BE2C (cell line): ENCODE data around the gene HLF.

Source experiments
- DNase-seq: peaks from one replicate; pipeline ENCODE4 v3.0.0-alpha.2; 2020
- H3K27me3 ChIP-seq: fragments of 250-450 bp; sonication (Bioruptor Pico); 2 replicates; pipeline ENCODE4 v1.5.1; 2020; ENCODE audit warnings: mild to moderate bottlenecking
- H3K36me3 ChIP-seq: fragments of 250-450 bp; sonication (Bioruptor Pico); 2 replicates; pipeline ENCODE4 v1.5.1; 2020; ENCODE audit warnings: mild to moderate bottlenecking
- H3K4me1 ChIP-seq: fragments of 250-450 bp; sonication (Bioruptor Pico); 2 replicates; pipeline ENCODE4 v1.5.1; 2020
- H3K4me3 ChIP-seq: 2 replicates; pipeline ENCODE4 v1.5.1; 2011; ENCODE audit warnings: low read depth, low read length
- H3K9me3 ChIP-seq: fragments of 250-450 bp; sonication (Bioruptor Pico); 2 replicates; pipeline ENCODE4 v1.5.1; 2020
- TF ChIP-seq, protein P1 (sequence below): IDR thresholded peaks from 2 replicates; pipeline ENCODE4 v1.5.1; 2012; ENCODE audit warnings: mild to moderate bottlenecking, low read depth, low read length

The HLF gene

DNA sequence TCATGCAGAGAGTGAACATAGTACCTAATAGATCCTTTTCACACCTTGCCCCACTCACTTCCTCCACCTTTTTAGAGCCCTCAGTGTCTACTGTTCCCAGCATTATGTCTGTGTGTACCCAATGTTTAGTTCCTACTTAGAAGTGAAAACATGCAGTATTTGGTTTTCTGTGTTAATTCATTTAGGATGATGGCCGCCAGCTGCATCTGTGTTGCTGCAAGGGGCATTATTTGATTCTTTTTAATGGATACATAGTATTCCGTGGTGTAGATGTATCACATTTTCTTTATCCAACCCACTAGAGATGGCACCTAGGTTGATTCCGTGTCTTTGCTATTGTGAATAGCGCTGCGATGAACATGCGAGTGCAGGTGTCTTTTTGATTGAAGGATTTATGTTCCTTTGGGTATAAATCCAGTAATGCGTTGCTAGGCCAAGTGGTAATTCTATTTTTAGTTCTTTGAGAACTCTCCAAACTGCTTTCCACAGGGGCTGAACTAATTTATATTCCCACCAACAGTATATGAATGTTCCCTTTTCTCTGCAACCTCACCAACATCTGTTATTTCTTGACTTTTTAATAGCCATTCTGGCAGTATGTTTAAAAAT, 47.1 kb downstream of the HLF start:
- no peaks in the 10 kb centered on the region for H3K36me3 ChIP-seq
- H3K4me1 ChIP-seq: no peaks in the 10 kb centered on the region
- DNase-seq: no peak
- H3K4me3 ChIP-seq: no peak overlapping the region
- no peaks in the 10 kb centered on the region for H3K27me3 ChIP-seq
- no peaks in the 10 kb centered on the region for H3K9me3 ChIP-seq
- TF ChIP-seq, protein P1, sequence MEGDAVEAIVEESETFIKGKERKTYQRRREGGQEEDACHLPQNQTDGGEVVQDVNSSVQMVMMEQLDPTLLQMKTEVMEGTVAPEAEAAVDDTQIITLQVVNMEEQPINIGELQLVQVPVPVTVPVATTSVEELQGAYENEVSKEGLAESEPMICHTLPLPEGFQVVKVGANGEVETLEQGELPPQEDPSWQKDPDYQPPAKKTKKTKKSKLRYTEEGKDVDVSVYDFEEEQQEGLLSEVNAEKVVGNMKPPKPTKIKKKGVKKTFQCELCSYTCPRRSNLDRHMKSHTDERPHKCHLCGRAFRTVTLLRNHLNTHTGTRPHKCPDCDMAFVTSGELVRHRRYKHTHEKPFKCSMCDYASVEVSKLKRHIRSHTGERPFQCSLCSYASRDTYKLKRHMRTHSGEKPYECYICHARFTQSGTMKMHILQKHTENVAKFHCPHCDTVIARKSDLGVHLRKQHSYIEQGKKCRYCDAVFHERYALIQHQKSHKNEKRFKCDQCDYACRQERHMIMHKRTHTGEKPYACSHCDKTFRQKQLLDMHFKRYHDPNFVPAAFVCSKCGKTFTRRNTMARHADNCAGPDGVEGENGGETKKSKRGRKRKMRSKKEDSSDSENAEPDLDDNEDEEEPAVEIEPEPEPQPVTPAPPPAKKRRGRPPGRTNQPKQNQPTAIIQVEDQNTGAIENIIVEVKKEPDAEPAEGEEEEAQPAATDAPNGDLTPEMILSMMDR: no peak

DNA sequence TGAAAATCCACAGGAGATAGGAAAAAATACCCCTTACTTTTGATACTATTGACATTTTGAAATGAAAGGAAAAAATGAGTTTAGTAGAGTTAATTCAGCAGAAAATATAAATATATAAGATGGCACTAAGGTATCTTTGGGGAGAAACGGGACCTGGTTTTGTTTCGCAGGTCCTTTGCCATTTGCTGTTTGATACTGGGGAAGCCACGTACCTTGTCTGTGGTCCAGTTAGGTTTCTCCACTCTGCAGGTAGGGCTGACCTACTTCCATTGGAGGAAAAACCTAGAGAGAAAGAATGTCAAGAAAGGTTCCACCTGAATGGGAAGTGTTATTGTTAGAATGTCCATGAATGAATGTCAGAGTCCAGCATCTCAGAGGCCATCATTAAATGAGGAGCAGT, 48.1 kb downstream of the HLF start:
- Histone ChIP-seq H3K9me3 (no peaks in the 10 kb centered on the region), H3K4me1 (no peaks in the 10 kb centered on the region), H3K27me3 (no peaks in the 10 kb centered on the region), H3K36me3 (no peaks in the 10 kb centered on the region), H3K4me3 (no peak overlapping the region)
- TF ChIP-seq, protein P1: no peak
- DNase-seq: no peak

- no peaks in the 10 kb centered on the region for H3K4me1 ChIP-seq
- no peaks in the 10 kb centered on the region for H3K36me3 ChIP-seq
- H3K9me3 ChIP-seq: no peaks in the 10 kb centered on the region
- TF ChIP-seq, protein P1: no peak
- H3K27me3 ChIP-seq: no peaks in the 10 kb centered on the region
- H3K4me3 ChIP-seq: no peak overlapping the region
- DNase-seq: no peak
Measured at GRCh38 chr17:55314061-55314783, 49.5 kb downstream of the HLF start.

- TF ChIP-seq, protein P1: no peak
- H3K36me3 ChIP-seq: no peaks in the 10 kb centered on the region
- H3K4me1 ChIP-seq: no peaks in the 10 kb centered on the region
- no peak for DNase-seq
- no peaks in the 10 kb centered on the region for H3K9me3 ChIP-seq
- no peak overlapping the region for H3K4me3 ChIP-seq
- H3K27me3 ChIP-seq: no peaks in the 10 kb centered on the region
Measured at GRCh38 chr17:55314784-55315491, 50.2 kb downstream of the HLF start.

GRCh38 chr17:55316499-55316898, 51.7 kb downstream of the HLF start:
- Histone ChIP-seq H3K4me3 (no peak overlapping the region), H3K36me3 (no peaks in the 10 kb centered on the region), H3K27me3 (no peaks in the 10 kb centered on the region), H3K4me1 (no peaks in the 10 kb centered on the region), H3K9me3 (no peaks in the 10 kb centered on the region)
- TF ChIP-seq, protein P1: no peak
- no peak for DNase-seq

- H3K27me3 ChIP-seq: no peaks in the 10 kb centered on the region
- no peak overlapping the region for H3K4me3 ChIP-seq
- H3K36me3 ChIP-seq: no peaks in the 10 kb centered on the region
- TF ChIP-seq, protein P1: no peak
- no peaks in the 10 kb centered on the region for H3K4me1 ChIP-seq
- H3K9me3 ChIP-seq: no peaks in the 10 kb centered on the region
- DNase-seq: no peak
Measured at GRCh38 chr17:55317284-55317683, 52.5 kb downstream of the HLF start.
